Measurements from ENCODE around the gene RAB36.

The RAB36 gene

DNA sequence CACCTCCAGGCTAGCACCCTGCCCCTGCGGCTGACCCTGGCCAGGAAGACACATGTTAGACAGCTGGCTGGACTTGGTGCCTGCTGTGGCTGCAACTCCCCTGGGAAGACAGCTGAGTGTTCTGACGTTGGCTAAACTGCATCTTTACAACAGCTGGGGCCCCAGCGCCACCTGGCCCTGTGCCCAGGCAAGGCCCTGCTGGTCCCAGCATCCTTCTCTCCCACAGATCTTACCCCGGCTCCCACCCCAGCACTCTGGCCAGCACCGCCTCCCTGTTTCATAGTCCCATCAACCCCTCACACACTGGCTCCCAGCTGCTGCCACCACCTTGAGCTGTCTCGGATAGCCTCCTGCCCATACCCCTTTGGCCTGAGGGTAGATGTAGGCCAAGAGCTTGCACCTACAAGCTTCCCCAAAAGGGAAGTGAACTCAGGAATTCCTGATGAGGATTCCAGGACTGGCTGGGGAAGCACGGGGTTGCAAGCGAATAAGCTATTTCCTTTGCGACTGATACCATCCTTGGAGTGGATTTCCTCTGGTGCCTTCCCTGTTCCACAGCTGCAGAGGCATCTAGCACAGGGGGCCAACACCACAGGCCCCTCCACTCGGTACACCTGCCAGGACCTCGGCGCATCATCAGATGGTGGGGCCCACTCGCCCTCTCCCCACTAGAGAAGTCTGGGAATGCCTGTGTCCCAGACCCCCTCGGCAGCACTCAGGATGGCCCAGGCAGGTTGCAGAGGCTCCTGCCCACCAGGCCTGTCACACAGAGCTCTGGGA is 32.0 kb upstream of the RAB36 start:
- H3K4me3 ChIP-seq (ENCODE audit: control insufficient read depth, low read depth, low read length): no peak overlapping the region
- no peak for DNase-seq (ENCODE audit: low read depth)
- TF ChIP-seq, protein P1, sequence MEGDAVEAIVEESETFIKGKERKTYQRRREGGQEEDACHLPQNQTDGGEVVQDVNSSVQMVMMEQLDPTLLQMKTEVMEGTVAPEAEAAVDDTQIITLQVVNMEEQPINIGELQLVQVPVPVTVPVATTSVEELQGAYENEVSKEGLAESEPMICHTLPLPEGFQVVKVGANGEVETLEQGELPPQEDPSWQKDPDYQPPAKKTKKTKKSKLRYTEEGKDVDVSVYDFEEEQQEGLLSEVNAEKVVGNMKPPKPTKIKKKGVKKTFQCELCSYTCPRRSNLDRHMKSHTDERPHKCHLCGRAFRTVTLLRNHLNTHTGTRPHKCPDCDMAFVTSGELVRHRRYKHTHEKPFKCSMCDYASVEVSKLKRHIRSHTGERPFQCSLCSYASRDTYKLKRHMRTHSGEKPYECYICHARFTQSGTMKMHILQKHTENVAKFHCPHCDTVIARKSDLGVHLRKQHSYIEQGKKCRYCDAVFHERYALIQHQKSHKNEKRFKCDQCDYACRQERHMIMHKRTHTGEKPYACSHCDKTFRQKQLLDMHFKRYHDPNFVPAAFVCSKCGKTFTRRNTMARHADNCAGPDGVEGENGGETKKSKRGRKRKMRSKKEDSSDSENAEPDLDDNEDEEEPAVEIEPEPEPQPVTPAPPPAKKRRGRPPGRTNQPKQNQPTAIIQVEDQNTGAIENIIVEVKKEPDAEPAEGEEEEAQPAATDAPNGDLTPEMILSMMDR (IDR thresholded peaks at IDR 0.05; ENCODE audit: control insufficient read depth, insufficient read depth, low read depth, low read length, missing control alignments): no peak

DNA sequence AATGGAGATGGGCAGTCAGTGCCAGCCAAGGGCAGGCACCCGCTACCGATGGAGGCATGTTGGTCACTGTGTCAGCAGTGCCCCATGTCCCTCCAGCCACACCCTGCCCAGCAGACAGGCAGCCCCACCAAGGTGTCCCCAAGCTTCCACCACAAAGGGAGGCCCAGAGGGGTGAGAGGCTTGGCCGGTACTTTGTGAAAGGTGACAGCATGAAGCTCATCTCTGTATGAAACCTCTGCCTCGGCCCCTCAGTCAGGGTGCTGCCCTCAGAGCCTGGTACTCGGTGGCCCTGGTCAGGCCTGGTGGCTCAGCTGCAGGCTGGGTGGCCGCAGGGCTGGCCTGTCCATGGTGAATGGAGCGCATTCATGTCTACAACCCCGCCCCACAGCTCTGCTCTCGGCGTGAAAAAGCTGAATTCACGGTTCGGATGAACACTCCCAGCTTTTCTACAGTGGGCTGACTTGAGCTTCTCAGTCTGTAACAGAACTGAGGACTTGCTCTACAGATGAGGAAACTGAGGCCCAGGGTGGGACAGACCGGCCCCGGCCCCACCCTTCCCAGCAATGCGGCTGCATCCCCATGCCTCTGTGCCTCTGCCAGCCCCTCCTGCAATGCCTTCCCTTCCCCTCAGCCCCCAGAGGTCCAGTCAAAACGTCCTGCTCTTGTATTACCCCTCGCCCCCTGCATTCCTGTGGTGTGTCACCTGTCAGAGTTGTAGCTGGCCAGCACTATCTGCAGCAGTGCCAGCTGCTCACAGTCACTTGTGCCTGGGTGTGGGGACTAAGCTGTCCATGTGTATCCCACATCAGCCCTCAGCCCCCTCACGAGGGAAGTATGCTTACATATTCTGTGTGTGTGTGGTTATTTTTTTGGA is 31.2 kb upstream of the RAB36 start:
- H3K4me3 ChIP-seq (ENCODE audit: control insufficient read depth, low read depth, low read length): no peak overlapping the region
- no peak for DNase-seq (ENCODE audit: low read depth)
- TF ChIP-seq, protein P1 (IDR thresholded peaks at IDR 0.05; ENCODE audit: control insufficient read depth, insufficient read depth, low read depth, low read length, missing control alignments): no peak

DNA sequence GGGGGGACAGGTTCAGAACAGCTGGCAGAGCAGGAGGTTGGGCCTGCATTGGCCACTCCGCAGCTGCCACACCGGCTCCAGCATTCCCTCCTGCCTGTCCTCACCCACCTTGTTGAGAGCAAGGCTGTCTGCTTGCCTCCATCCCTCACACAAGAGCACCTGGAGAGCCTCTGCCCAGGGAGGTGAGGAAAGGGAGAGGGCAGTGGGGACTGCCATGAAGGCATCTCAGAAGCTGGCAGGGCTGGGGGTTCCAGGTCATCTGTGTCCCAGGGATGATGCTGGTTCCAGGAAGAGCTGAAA is 30.6 kb upstream of the RAB36 start:
- TF ChIP-seq, protein P1 (IDR thresholded peaks at IDR 0.05; ENCODE audit: control insufficient read depth, insufficient read depth, low read depth, low read length, missing control alignments): no peak
- no peak overlapping the region for H3K4me3 ChIP-seq (ENCODE audit: control insufficient read depth, low read depth, low read length)
- DNase-seq (ENCODE audit: low read depth): no peak

DNA sequence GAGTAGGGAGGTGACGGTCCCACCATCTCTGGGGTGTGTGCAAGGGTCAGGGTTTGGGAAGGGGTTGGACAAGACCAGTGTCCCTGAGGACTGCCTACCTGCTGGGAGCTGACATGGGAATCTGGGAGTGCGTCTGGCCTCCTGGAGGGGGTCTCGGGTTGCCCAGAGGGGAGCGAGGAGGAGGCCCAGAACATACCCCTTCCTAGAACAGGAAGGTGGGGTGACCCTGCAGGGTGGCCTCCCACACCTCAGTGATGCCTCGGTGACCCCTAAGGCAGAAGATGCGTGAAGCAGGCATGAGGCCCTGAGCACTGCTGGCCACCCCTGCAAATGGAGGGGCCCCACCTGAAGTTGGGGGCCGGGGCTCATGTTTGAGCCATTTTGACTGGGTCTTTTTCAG is 29.9 kb upstream of the RAB36 start:
- TF ChIP-seq, protein P1 (IDR thresholded peaks at IDR 0.05; ENCODE audit: control insufficient read depth, insufficient read depth, low read depth, low read length, missing control alignments): no peak
- DNase-seq (ENCODE audit: low read depth): no peak
- no peak overlapping the region for H3K4me3 ChIP-seq (ENCODE audit: control insufficient read depth, low read depth, low read length)

DNA sequence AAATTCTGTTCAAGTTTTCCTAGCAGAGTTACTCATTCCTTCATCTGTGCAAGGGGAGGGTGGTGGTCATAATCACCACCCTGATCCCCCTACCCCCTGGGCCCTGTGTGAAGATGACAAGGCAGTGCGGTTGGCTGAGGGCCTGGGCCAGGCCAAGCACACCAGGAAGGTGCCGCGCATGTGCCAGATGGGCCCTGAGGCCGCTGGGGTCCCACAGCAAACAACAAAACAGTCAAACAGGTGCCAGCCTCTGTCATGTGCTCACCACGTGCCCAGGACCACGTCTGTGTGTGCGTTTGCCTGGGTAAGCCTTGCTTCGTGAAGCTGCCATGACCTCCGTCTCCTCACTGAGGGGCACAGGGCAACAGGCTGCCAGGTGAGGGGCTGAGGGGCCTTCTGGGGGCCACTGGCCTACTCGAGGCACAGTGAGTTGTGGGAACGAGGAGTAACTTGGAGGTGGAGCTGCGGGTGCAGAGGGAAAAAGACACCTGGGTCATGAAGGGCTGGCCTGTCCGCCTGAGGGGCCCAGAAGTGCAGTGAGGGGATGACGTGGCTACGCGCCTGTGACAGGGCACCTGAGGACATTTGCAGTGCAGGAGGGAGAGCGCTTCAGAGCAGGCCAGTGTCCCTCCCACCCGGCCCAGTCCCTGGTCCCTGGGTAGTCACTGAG is 29.3 kb upstream of the RAB36 start:
- H3K4me3 ChIP-seq (ENCODE audit: control insufficient read depth, low read depth, low read length): no peak overlapping the region
- TF ChIP-seq, protein P1 (IDR thresholded peaks at IDR 0.05; ENCODE audit: control insufficient read depth, insufficient read depth, low read depth, low read length, missing control alignments): no peak
- DNase-seq (ENCODE audit: low read depth): no peak

DNA sequence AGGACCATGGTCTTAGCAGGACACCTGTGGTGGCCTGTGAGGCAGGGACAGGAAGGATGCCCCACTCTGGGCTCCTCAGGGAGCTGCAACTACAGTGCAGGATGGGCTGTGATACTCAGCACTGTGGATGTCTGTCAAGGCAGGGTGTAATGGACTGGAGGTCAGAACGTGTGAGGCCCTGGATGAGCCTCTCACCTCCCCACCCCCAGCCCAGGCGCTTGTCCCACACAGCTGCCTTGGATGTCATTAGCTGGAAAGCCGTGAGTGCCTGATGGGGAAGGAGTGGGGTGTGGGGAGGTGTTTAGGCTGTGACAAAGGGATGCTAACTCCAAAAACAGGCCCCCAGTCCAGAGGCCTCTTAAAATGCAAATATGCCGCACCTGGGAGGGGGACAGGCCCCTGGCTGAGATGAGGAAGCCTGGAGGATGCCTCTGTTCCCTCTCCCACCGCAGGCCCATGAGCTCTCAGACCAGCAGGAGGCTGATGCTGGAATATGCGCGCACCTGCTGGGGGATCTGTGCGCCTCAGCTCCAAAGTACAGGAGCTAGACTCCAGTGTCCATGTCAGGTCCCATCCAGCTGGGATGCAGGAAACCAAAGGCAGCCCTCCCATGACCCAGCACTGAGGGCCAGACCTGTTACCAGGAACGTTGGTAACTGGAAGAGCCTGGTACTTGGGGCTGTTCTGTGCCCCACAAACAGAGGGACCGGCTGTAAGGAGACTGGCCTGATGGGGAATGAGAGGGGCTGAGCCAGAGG is 28.6 kb upstream of the RAB36 start:
- no peak overlapping the region for H3K4me3 ChIP-seq (ENCODE audit: control insufficient read depth, low read depth, low read length)
- TF ChIP-seq, protein P1 (IDR thresholded peaks at IDR 0.05; ENCODE audit: control insufficient read depth, insufficient read depth, low read depth, low read length, missing control alignments): no peak
- no peak for DNase-seq (ENCODE audit: low read depth)

All from AG09309 (cell line).